IPS-11a (cell line): ENCODE data around the gene IL7R.

ENCODE experiments used
- H3K4me3 ChIP-seq: one replicate; pipeline ENCODE4 v1.5.1; 2013; ENCODE audit warnings: low read depth, low read length, control low read depth

IL7R gene

GRCh38 chr5:35856765-35857351 lies at the start of gene IL7R:
TSS of gene IL7R (plus strand) at chr5:35856891. CDS start at chr5:35856978, 87 bp downstream.
- H3K4me3 ChIP-seq: no peak within 1 kb of the TSS

- no peak overlapping the region for H3K4me3 ChIP-seq
Measured at GRCh38 chr5:35810601-35811000, 46.1 kb upstream of the IL7R start.

- H3K4me3 ChIP-seq: no peak overlapping the region
Measured at GRCh38 chr5:35811108-35811741, 45.5 kb upstream of the IL7R start.

- H3K4me3 ChIP-seq: no peak overlapping the region
Measured at GRCh38 chr5:35813521-35813920, 43.2 kb upstream of the IL7R start.

GRCh38 chr5:35815089-35815936 lies 41.4 kb upstream of the IL7R start:
- H3K4me3 ChIP-seq: no peak overlapping the region

GRCh38 chr5:35816881-35817521 lies 39.7 kb upstream of the IL7R start:
- no peak overlapping the region for H3K4me3 ChIP-seq

GRCh38 chr5:35819026-35819425 lies 37.7 kb upstream of the IL7R start:
- H3K4me3 ChIP-seq: no peak overlapping the region

- H3K4me3 ChIP-seq: no peak overlapping the region
Measured at GRCh38 chr5:35819668-35820067, 37.0 kb upstream of the IL7R start.

GRCh38 chr5:35820735-35821134 lies 36.0 kb upstream of the IL7R start:
- H3K4me3 ChIP-seq: no peak overlapping the region

- H3K4me3 ChIP-seq: no peak overlapping the region
Measured at GRCh38 chr5:35821513-35821912, 35.2 kb upstream of the IL7R start.

GRCh38 chr5:35822511-35822910 lies 34.2 kb upstream of the IL7R start:
- H3K4me3 ChIP-seq: no peak overlapping the region

GRCh38 chr5:35823347-35824098 lies 33.2 kb upstream of the IL7R start:
- no peak overlapping the region for H3K4me3 ChIP-seq

GRCh38 chr5:35826056-35826455 lies 30.6 kb upstream of the IL7R start:
- no peak overlapping the region for H3K4me3 ChIP-seq

- no peak overlapping the region for H3K4me3 ChIP-seq
Measured at GRCh38 chr5:35826554-35826953, 30.1 kb upstream of the IL7R start.

GRCh38 chr5:35828082-35828598 lies 28.6 kb upstream of the IL7R start:
- no peak overlapping the region for H3K4me3 ChIP-seq

- no peak overlapping the region for H3K4me3 ChIP-seq
Measured at GRCh38 chr5:35830587-35830986, 26.1 kb upstream of the IL7R start.

- H3K4me3 ChIP-seq: no peak overlapping the region
Measured at GRCh38 chr5:35832762-35833161, 23.9 kb upstream of the IL7R start.

GRCh38 chr5:35833224-35833623 lies 23.5 kb upstream of the IL7R start:
- H3K4me3 ChIP-seq: no peak overlapping the region

- H3K4me3 ChIP-seq: no peak overlapping the region
Measured at GRCh38 chr5:35835796-35836742, 20.6 kb upstream of the IL7R start.
